HEK293T (cell line): ENCODE results near the gene DGKD.

Experiments used
- BHLHE40 ChIP-seq: fragments of 450-650 bp; IDR thresholded peaks from 2 replicates; pipeline ENCODE4 v1.6.1; 2016; ENCODE audit warnings: mild to moderate bottlenecking, moderate library complexity, borderline replicate concordance
- FOXM1 ChIP-seq: fragments of 450-650 bp; IDR thresholded peaks from 2 replicates; pipeline ENCODE4 v1.6.1; 2017; ENCODE audit warnings: mild to moderate bottlenecking, borderline replicate concordance
- HDGF ChIP-seq: fragments of 450-650 bp; IDR thresholded peaks from 2 replicates; pipeline ENCODE4 v1.6.1; 2017; ENCODE audit warnings: antibody characterized with exemption, borderline replicate concordance
- PKNOX1 ChIP-seq: fragments of 450-650 bp; IDR thresholded peaks from 2 replicates; pipeline ENCODE4 v1.6.1; 2016
- SP1 ChIP-seq: fragments of 450-650 bp; IDR thresholded peaks from 2 replicates; pipeline ENCODE4 v1.6.1; 2017

GRCh38 chr2:233474308-233475160, 120.2 kb downstream of the DGKD start:
- no peak for TF ChIP-seq PKNOX1
- TF ChIP-seq HDGF = no peak
- TF ChIP-seq BHLHE40 = no peak
- TF ChIP-seq SP1 = no peak
- no peak for TF ChIP-seq FOXM1
